Suprapubic skin (tissue), 4 donors: ENCODE results near the gene DRC1. TPM values are rescaled to one million over a fixed set of nuclear protein-coding genes. Genes with fewer than 3 reads are reported as not detected.

Source experiments
- DNase-seq, 2 donors: peaks; one replicate each; pipeline ENCODE4 v3.0.0-alpha.2; 2019; ENCODE audit warnings: low spot score in 2 of 2
- H3K27ac ChIP-seq: fragments of 200-600 bp; sonication (generic); one replicate; pipeline ENCODE4 v1.5.1; 2019
- H3K27me3 ChIP-seq: fragments of 200-600 bp; sonication (generic); one replicate; pipeline ENCODE4 v1.5.1; 2019
- H3K36me3 ChIP-seq: fragments of 200-600 bp; sonication (generic); one replicate; pipeline ENCODE4 v1.5.1; 2019
- H3K4me1 ChIP-seq: fragments of 200-600 bp; sonication (generic); one replicate; pipeline ENCODE4 v1.5.1; 2019
- H3K4me3 ChIP-seq: fragments of 200-600 bp; sonication (generic); one replicate; pipeline ENCODE4 v1.5.1; 2019; ENCODE audit warnings: mild to moderate bottlenecking
- H3K9me3 ChIP-seq: fragments of 200-600 bp; sonication (generic); one replicate; pipeline ENCODE4 v1.5.1; 2019
- EP300 ChIP-seq: sonication (generic); formaldehyde crosslinking; IDR thresholded peaks from one replicate; pipeline ENCODE4 v1.6.1; 2017; ENCODE audit warnings: antibody characterized with exemption
- POLR2A ChIP-seq, 2 donors: fragments of 450-650 bp; IDR thresholded peaks; one replicate each; pipeline ENCODE4 v1.6.1; 2017; ENCODE audit warnings: antibody characterized with exemption in 2 of 2, mild to moderate bottlenecking in 2 of 2, moderate library complexity in 2 of 2
- POLR2AphosphoS5 ChIP-seq, 3 donors: sonication (generic); formaldehyde crosslinking; IDR thresholded peaks; one replicate each; pipeline ENCODE4 v1.6.1; 2017; ENCODE audit warnings: antibody characterized with exemption in 3 of 3
- WGBS: methylation state at CpG from one replicate; pipeline ENCODE4 v1.1.5; 2018; 5-methylcytosine and 5-hydroxymethylcytosine counted together
- total RNA-seq, 4 donors: library from RNA; depleted of rRNA; stranded (reverse); fragments of >200 nt; gene quantifications; one replicate each; pipeline ENCODE4 v1.1.0, GENCODE V29; 2016
- TF ChIP-seq, protein P1 (sequence below), 2 donors: fragments of 200-600 bp in 1 of 2; fragments of 450-650 bp in 1 of 2; sonication (generic) in 1 of 2; IDR thresholded peaks; one replicate each; pipeline ENCODE4 v1.5.1; 2016 to 2019; ENCODE audit warnings: antibody characterized with exemption in 2 of 2, mild to moderate bottlenecking in 1 of 2, moderate library complexity in 1 of 2

DRC1 gene
- total RNA-seq, 4 donors from 2014 or later, result 0.26 TPM; not detected in 3

DNA sequence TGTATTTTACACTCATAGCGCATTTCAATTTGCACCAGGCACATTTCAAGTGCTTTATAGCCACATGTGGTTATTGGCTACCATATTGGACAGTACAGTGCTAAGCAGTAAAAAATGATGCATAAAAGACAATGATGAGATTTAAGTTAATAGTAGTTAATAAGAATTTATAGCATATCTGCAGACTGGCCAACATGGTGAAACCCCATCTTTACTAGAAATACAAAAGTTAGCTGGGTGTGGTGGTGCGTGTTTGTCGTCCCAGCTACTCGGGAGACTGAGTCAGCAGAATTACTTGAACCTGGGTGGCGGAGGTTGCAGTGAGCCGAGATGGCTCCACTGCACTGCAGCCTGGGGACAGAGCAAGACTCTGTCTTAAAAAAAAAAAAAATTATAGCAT, 9.7 kb downstream of the DRC1 start:
- Histone ChIP-seq H3K36me3 (no peaks in the 10 kb centered on the region), H3K9me3 (no peaks in the 10 kb centered on the region), H3K4me1 (no peaks in the 10 kb centered on the region), H3K27me3 (peaks cover 10% of the 10 kb centered on the region), H3K4me3 (no peak overlapping the region), H3K27ac (no peak overlapping the region)
- TF ChIP-seq EP300 (no peak), POLR2A (IDR thresholded peaks at IDR 0.05) (no peak), POLR2AphosphoS5 (IDR thresholded peaks at IDR 0.05) (no peak)
- TF ChIP-seq, protein P1, sequence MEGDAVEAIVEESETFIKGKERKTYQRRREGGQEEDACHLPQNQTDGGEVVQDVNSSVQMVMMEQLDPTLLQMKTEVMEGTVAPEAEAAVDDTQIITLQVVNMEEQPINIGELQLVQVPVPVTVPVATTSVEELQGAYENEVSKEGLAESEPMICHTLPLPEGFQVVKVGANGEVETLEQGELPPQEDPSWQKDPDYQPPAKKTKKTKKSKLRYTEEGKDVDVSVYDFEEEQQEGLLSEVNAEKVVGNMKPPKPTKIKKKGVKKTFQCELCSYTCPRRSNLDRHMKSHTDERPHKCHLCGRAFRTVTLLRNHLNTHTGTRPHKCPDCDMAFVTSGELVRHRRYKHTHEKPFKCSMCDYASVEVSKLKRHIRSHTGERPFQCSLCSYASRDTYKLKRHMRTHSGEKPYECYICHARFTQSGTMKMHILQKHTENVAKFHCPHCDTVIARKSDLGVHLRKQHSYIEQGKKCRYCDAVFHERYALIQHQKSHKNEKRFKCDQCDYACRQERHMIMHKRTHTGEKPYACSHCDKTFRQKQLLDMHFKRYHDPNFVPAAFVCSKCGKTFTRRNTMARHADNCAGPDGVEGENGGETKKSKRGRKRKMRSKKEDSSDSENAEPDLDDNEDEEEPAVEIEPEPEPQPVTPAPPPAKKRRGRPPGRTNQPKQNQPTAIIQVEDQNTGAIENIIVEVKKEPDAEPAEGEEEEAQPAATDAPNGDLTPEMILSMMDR (IDR thresholded peaks at IDR 0.05), result no peak
- DNase-seq, result no peak
- WGBS, result 88% methylated on average over 6 of the region's 6 CpGs

- Histone ChIP-seq H3K4me3 (peak overlapping the region; percentile 8), H3K27me3 (peaks cover 10% of the 10 kb centered on the region), H3K36me3 (no peaks in the 10 kb centered on the region), H3K9me3 (no peaks in the 10 kb centered on the region), H3K27ac (no peak overlapping the region), H3K4me1 (no peaks in the 10 kb centered on the region)
- 74% methylated on average over 10 of the region's 10 CpGs for WGBS
- TF ChIP-seq EP300 (no peak), POLR2A (IDR thresholded peaks at IDR 0.05) (no peak), POLR2AphosphoS5 (IDR thresholded peaks at IDR 0.05) (no peak)
- TF ChIP-seq, protein P1 (IDR thresholded peaks at IDR 0.05), result no peak
- no peak for DNase-seq
Observed at GRCh38 chr2:26412091-26412673, 10.5 kb downstream of the DRC1 start.

- 72% methylated on average over 3 of the region's 3 CpGs for WGBS
- Histone ChIP-seq H3K27ac (no peak overlapping the region), H3K4me3 (no peak overlapping the region), H3K4me1 (no peaks in the 10 kb centered on the region), H3K36me3 (no peaks in the 10 kb centered on the region), H3K27me3 (no peaks in the 10 kb centered on the region), H3K9me3 (no peaks in the 10 kb centered on the region)
- TF ChIP-seq POLR2A (IDR thresholded peaks at IDR 0.05), result no peak
- TF ChIP-seq EP300, result no peak
- TF ChIP-seq POLR2AphosphoS5 (IDR thresholded peaks at IDR 0.05), result no peak
- TF ChIP-seq, protein P1 (IDR thresholded peaks at IDR 0.05), result no peak
- DNase-seq, result no peak
Observed at GRCh38 chr2:26414311-26414710, 12.6 kb downstream of the DRC1 start.

DNA sequence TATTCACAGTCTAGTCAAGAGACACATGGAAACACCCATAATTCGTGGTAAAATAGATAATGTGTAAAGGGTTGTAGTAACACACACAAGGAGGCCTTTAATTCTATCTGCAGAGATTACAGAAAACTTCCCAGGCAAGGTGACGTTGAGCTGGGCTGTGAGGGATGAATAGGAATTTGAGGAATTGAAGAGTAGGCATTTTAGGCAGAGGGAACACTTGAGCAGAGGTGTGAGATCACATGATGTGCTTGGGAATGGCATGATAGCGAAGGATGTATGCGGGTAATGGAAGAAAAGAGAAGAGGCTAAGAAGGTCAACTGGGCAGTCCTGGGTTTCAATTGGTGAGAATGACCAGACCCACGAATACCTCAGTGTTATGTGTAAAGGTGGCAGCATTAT, 20.2 kb downstream of the DRC1 start:
- WGBS, result 88% methylated on average over 5 of the region's 5 CpGs
- Histone ChIP-seq H3K27me3 (no peaks in the 10 kb centered on the region), H3K4me1 (no peaks in the 10 kb centered on the region), H3K4me3 (no peak overlapping the region), H3K36me3 (no peaks in the 10 kb centered on the region), H3K27ac (no peak overlapping the region), H3K9me3 (no peaks in the 10 kb centered on the region)
- TF ChIP-seq POLR2A (IDR thresholded peaks at IDR 0.05) (no peak), EP300 (no peak)
- TF ChIP-seq, protein P1 (IDR thresholded peaks at IDR 0.05), result no peak
- DNase-seq, result no peak

DNA sequence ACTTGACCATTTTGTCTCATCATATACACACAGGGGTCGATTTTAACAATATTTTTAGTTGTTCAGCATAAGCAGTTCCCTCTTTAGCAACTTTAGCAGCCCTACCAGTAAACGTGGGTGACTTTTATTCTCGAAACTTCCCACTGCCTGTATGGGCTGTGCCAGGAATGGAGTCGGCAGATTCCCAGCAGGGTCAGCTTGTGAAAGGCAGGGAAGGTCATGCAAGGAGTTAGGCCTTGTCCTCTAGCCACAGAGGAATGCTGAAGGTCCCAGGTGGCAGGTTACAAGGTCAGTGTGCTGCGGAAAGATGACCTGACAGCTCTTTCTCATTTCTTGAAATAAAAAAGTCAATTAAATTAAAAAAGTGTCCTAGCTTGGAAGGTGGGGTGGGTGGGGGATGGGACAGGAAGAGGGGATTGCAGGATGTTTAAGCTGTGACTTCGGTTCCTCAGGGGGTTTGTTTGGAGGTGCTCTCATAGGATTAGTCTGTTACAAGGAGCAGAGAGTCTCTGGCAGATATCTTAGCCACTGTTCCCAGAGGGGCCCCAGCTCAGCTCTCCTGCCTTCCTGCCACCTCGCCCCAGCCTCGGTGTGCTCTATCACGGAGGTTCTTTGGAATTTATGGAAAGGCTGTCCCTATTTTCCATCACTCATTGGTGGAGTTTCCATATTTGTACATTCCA, 21.4 kb downstream of the DRC1 start:
- Histone ChIP-seq H3K4me3 (no peak overlapping the region), H3K9me3 (no peaks in the 10 kb centered on the region), H3K36me3 (no peaks in the 10 kb centered on the region), H3K27me3 (no peaks in the 10 kb centered on the region), H3K27ac (no peak overlapping the region), H3K4me1 (no peaks in the 10 kb centered on the region)
- no peak for DNase-seq
- WGBS, result 53% methylated on average over 9 of the region's 9 CpGs
- TF ChIP-seq EP300, result no peak
- no peak for TF ChIP-seq POLR2A (IDR thresholded peaks at IDR 0.05)
- TF ChIP-seq, protein P1 (IDR thresholded peaks at IDR 0.05), result no peak
- no peak for TF ChIP-seq POLR2AphosphoS5 (IDR thresholded peaks at IDR 0.05)
